Upper lobe of left lung (tissue), 4 donors: ENCODE results near the gene NBEA.

Experiments used
- POLR2AphosphoS5 ChIP-seq, 2 donors: sonication (generic); formaldehyde crosslinking; IDR thresholded peaks; one replicate each; pipeline ENCODE4 v1.5.1; 2017; ENCODE audit warnings: antibody characterized with exemption in 2 of 2
- TF ChIP-seq, protein P1 (sequence below), 6 experiments: fragments of 450-650 bp in 4 of 6; fragments of 200-600 bp in 2 of 6; sonication (generic) in 2 of 6; IDR thresholded peaks; one replicate each; pipeline ENCODE4 v1.5.1; 2016 to 2019; ENCODE audit warnings: antibody characterized with exemption in 6 of 6

DNA sequence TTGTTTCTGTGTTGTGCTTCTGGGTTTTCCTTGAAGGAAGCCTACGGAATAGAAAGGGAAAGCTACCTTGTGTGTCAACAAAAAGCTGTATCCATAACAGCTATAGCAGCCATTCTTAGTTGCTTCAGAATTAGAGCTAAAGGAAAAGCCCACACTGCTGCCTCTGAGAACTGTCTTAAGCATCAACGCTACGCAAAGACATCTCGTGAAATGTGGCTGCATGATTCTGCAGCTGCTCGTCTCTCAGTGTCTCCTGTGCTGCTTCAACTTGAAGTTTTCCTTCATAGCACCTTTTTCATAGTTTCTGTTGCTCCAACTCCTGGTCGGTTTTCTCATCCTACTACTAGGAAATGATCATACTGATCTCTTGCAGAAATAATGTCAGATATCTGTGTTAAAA is 675.4 kb downstream of the NBEA start:
- TF ChIP-seq, protein P1, sequence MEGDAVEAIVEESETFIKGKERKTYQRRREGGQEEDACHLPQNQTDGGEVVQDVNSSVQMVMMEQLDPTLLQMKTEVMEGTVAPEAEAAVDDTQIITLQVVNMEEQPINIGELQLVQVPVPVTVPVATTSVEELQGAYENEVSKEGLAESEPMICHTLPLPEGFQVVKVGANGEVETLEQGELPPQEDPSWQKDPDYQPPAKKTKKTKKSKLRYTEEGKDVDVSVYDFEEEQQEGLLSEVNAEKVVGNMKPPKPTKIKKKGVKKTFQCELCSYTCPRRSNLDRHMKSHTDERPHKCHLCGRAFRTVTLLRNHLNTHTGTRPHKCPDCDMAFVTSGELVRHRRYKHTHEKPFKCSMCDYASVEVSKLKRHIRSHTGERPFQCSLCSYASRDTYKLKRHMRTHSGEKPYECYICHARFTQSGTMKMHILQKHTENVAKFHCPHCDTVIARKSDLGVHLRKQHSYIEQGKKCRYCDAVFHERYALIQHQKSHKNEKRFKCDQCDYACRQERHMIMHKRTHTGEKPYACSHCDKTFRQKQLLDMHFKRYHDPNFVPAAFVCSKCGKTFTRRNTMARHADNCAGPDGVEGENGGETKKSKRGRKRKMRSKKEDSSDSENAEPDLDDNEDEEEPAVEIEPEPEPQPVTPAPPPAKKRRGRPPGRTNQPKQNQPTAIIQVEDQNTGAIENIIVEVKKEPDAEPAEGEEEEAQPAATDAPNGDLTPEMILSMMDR (IDR thresholded peaks at IDR 0.05), result no peak
- no peak for TF ChIP-seq POLR2AphosphoS5 (IDR thresholded peaks at IDR 0.05)
